T-cell (primary cell): ENCODE results near the gene TEKT3. TPM values are rescaled to one million over a fixed set of nuclear protein-coding genes. Genes with fewer than 3 reads are reported as not detected.

ENCODE experiments used
- ATAC-seq, 4 experiments: fragments of 200-7000 bp in 3 of 4; fragments of 150-1000 bp in 1 of 4; cut with Tn5 transposase; replicated peaks in 1 of 4; 1 replicate in 3 of 4; 2 replicates in 1 of 4; pipeline ENCODE4 v1.10.0; 2021; ENCODE audit warnings: moderate library complexity in 3 of 4, mild to moderate bottlenecking in 2 of 4, moderate number of reproducible peaks in 1 of 4
- CTCF ChIA-PET, 2 donors: fragments of 300-600 bp; sonication (Branson Sonifier 250); formaldehyde crosslinking; loops; one replicate each; lab custom pipeline; 2022; ENCODE audit warnings: antibody characterized with exemption in 2 of 2; lab: Charles Lee
- POLR2A ChIA-PET, 2 donors: fragments of 300-600 bp; sonication (Branson Sonifier 250); formaldehyde crosslinking; loops; one replicate each; lab custom pipeline; 2022; ENCODE audit warnings: antibody characterized with exemption in 2 of 2; lab: Charles Lee
- DNase-seq, 35 experiments: peaks; one replicate each; pipeline versions ENCODE4 v3.0.0 to v3.0.0-alpha.2; 2013 to 2023
- H3K27ac ChIP-seq: one replicate; pipeline ENCODE4 v1.5.1; 2013; ENCODE audit warnings: low read length
- H3K27me3 ChIP-seq, 2 experiments: replicated peaks in 1 of 2; 1 replicate in 1 of 2; 2 replicates in 1 of 2; pipeline versions ENCODE4 v1.6.1 to v1.7.0; 2013; ENCODE audit warnings: low read length in 1 of 2, mixed read lengths in 1 of 2; ENCODE audit not compliant: control insufficient read depth in 2 of 2, insufficient read depth in 2 of 2; ENCODE audit errors: extremely low read depth in 1 of 2
- H3K36me3 ChIP-seq, 2 donors: 1 replicate in 1 of 2; 2 replicates in 1 of 2; pipeline versions ENCODE4 v1.6.1 to v1.7.0; 2013; ENCODE audit warnings: low read length in 1 of 2; ENCODE audit not compliant: control insufficient read depth in 2 of 2, insufficient read depth in 1 of 2; ENCODE audit errors: extremely low read depth in 1 of 2
- H3K4me1 ChIP-seq, 2 experiments: 1 replicate in 1 of 2; 2 replicates in 1 of 2; pipeline versions ENCODE4 v1.6.1 to v1.7.0; 2013; ENCODE audit warnings: low read length in 2 of 2, mixed read lengths in 1 of 2; ENCODE audit not compliant: insufficient read depth in 2 of 2, control insufficient read depth in 1 of 2; ENCODE audit errors: extremely low read depth in 1 of 2
- H3K4me3 ChIP-seq, 2 donors: 1 replicate in 1 of 2; 2 replicates in 1 of 2; pipeline versions ENCODE4 v1.5.1 to v1.7.0; 2013; ENCODE audit warnings: mild to moderate bottlenecking in 2 of 2, low read length in 1 of 2, moderate library complexity in 1 of 2; ENCODE audit not compliant: control insufficient read depth in 1 of 2; ENCODE audit errors: extremely low read depth in 1 of 2
- H3K9me3 ChIP-seq: 2 replicates; pipeline ENCODE4 v1.7.0; 2013
- H3K27ac Mint-ChIP-seq, 2 donors: one replicate each; pipeline ENCODE4 v1.8.0; 2020 to 2021; ENCODE audit warnings: mild to moderate bottlenecking in 2 of 2, mixed read lengths in 2 of 2
- H3K27me3 Mint-ChIP-seq, 2 donors: one replicate each; pipeline ENCODE4 v1.8.0; 2021 to 2022; ENCODE audit warnings: mixed read lengths in 2 of 2
- H3K36me3 Mint-ChIP-seq: one replicate; pipeline ENCODE4 v1.8.0; 2021; ENCODE audit warnings: mixed read lengths
- H3K4me1 Mint-ChIP-seq, 3 donors: one replicate each; pipeline ENCODE4 v1.8.0; 2020 to 2022; ENCODE audit warnings: mixed read lengths in 3 of 3, mild to moderate bottlenecking in 1 of 3
- H3K4me3 Mint-ChIP-seq, 3 donors: one replicate each; pipeline ENCODE4 v1.8.0; 2020 to 2022; ENCODE audit warnings: mild to moderate bottlenecking in 3 of 3, mixed read lengths in 3 of 3, moderate library complexity in 3 of 3
- H3K9me3 Mint-ChIP-seq, 3 donors: one replicate each; pipeline ENCODE4 v1.8.0; 2020 to 2022; ENCODE audit warnings: mixed read lengths in 3 of 3
- WGBS: methylation state at CpG from one replicate; pipeline ENCODE4 v1.1.5; 2013; ENCODE audit warnings: missing lambda C conversion rate; ENCODE audit not compliant: insufficient coverage; 5-methylcytosine and 5-hydroxymethylcytosine counted together
- total RNA-seq, 35 experiments: library from RNA in 6 of 35; stranded (reverse) in 6 of 35; fragments of 120-200 nt in 1 of 35; gene quantifications; one replicate each; pipeline versions ENCODE4 v1.2.1 to v1.2.4 and lab custom pipeline; 2013 to 2026

Gene TEKT3
- total RNA-seq, 5 donors from 2014 or later (not counting 1 experiment from before 2014, with no cell fraction given) = 0.35 TPM; not detected in 4

DNA sequence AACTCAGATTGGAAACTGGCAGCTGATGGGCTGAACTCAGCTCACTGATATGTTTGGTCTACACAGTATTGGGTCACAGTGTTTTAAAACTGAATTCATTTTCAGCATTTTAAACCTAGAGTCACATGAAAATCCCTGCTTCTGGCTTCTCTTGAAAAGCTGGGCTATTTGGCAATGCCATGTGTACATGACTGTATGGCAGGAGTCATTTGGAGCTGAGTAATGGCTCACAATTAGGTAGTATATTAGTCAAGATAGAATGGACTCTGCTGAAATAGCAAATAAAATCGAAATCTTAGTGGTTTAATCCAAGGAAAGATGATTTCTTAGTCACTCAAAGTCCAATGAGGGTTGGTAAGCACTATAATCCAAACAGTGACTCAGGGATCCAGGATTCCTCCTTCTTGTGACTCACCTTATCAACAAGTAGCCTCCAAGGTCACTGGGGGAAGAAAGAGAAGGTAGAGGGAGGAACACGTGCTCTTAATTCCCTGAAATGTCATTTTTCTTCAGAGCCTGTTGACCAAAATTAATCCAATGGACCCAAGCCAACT lies 62.4 kb downstream of the TEKT3 start:
- Histone ChIP-seq H3K4me3 (no peak overlapping the region), H3K36me3 (no peaks in the 10 kb centered on the region), H3K27me3 (peaks cover 9 to 11% of the 10 kb centered on the region in 2 experiments), H3K4me1 (no peaks in the 10 kb centered on the region), H3K9me3 (no peaks in the 10 kb centered on the region), H3K27ac (no peak overlapping the region)
- peaks cover 7 to 14% (median 12%) of the 10 kb centered on the region in 3 donors for H3K9me3 Mint-ChIP-seq
- no peaks in the 10 kb centered on the region for H3K36me3 Mint-ChIP-seq
- POLR2A ChIA-PET = no interaction called here
- CTCF ChIA-PET = no interaction called here
- H3K4me1 Mint-ChIP-seq = no peaks in the 10 kb centered on the region
- H3K27ac Mint-ChIP-seq = no peak overlapping the region
- no peak overlapping the region for H3K4me3 Mint-ChIP-seq
- peaks cover 17 to 30% of the 10 kb centered on the region in 2 donors for H3K27me3 Mint-ChIP-seq
- ATAC-seq (no peak), DNase-seq (no peak)
- WGBS = no CpG with 5 or more reads among the region's 2 CpGs

DNA sequence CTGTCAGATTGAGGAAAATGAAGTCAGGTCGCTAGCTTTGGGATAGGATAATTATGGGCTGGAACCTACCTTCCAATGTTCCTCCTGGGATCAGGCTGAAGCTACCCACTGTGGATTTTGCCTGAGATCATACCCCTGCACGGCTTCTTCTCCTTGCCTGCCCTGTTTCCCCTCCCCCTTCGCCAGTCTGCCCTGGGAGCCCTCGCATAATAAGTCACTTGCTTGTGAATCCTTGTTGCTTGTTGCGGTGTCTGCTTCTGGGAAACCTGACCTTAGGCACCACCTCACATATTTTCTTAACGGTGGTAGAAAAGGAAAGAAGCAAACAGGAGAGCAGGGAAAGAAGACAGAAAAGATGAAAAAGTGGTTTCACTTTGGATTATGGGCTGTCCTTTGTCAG lies 63.0 kb downstream of the TEKT3 start:
- Mint-ChIP-seq H3K4me1 (no peaks in the 10 kb centered on the region), H3K27me3 (peaks cover 13 to 23% of the 10 kb centered on the region in 2 donors), H3K9me3 (peaks cover 7 to 14% (median 7%) of the 10 kb centered on the region in 3 donors), H3K27ac (no peak overlapping the region), H3K36me3 (no peaks in the 10 kb centered on the region), H3K4me3 (no peak overlapping the region)
- H3K9me3 ChIP-seq = no peaks in the 10 kb centered on the region
- WGBS = 40% methylated on average over 1 of the region's 6 CpGs
- no peaks in the 10 kb centered on the region for H3K36me3 ChIP-seq
- DNase-seq (no peak), ATAC-seq (no peak)
- POLR2A ChIA-PET = no interaction called here
- H3K27me3 ChIP-seq = peaks cover 9 to 11% of the 10 kb centered on the region in 2 experiments
- CTCF ChIA-PET = no interaction called here
- H3K4me3 ChIP-seq = no peak overlapping the region
- no peaks in the 10 kb centered on the region for H3K4me1 ChIP-seq
- no peak overlapping the region for H3K27ac ChIP-seq

DNA sequence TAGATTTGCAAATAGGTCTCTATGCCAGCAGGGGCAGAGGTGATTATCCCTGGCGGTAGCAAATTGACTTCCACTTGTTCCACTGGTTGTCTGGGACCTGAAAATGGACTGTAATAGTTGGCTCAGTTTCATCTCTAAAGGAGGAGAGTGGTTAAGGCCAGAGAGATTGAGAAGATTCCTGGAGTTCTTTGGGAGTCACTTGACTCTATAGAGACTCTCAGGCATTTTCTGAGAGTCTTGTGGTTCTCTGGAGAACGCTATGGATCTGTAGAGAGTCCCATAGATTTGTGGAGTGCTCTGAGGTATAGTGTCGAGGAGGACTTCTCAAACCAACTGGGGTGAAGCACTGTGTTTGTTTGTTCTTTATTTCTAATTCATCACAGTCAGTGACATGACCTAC lies 67.4 kb downstream of the TEKT3 start:
- no peaks in the 10 kb centered on the region for H3K4me1 Mint-ChIP-seq
- Histone ChIP-seq H3K27ac (no peak overlapping the region), H3K9me3 (no peaks in the 10 kb centered on the region), H3K27me3 (peaks cover 4 to 11% of the 10 kb centered on the region in 2 experiments), H3K36me3 (no peaks in the 10 kb centered on the region), H3K4me1 (no peaks in the 10 kb centered on the region), H3K4me3 (no peak overlapping the region)
- no peak for ATAC-seq
- no peak for DNase-seq
- peaks cover 0 to 12% (median 2%) of the 10 kb centered on the region in 3 donors for H3K9me3 Mint-ChIP-seq
- H3K36me3 Mint-ChIP-seq = no peaks in the 10 kb centered on the region
- H3K27ac Mint-ChIP-seq = no peak overlapping the region
- ChIA-PET CTCF (no interaction called here), POLR2A (no interaction called here)
- WGBS = 86% methylated on average over 1 of the region's 3 CpGs
- no peak overlapping the region for H3K4me3 Mint-ChIP-seq
- H3K27me3 Mint-ChIP-seq = peaks cover 11 to 15% of the 10 kb centered on the region in 2 donors

DNA sequence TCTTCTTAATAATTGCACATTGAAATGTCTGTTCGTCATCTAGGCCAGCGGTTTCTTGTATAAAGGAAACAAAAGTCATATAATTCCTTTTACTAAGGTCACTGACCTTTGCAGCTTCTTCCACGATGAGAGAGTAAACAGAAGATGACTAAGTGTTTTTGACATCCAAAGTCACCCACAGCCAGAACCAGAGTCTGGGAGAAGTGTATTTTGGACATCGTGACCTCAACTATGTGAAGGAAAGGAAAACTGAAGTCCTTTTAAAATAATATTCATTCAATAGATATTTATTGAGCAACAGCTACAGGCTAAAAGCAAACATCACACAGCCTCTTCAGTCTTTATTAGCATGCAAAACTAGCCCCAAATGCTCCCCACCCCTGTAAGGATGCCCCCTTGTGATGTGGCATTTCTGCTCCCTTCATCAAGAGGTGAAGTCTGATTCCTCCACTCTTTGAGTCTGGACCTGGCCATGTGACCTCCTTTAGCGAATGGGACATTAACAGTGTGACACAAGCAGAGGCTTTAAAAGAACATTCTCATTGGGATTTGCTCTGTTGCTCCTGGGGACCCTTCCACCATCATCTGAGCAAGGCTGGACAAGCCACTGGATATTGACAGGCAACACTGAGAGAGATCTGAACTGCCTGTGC lies 68.1 kb downstream of the TEKT3 start:
- Mint-ChIP-seq H3K27me3 (peaks cover 6 to 11% of the 10 kb centered on the region in 2 donors), H3K4me3 (no peak overlapping the region), H3K27ac (no peak overlapping the region), H3K4me1 (no peaks in the 10 kb centered on the region), H3K36me3 (no peaks in the 10 kb centered on the region), H3K9me3 (peaks cover 0 to 12% (median 2%) of the 10 kb centered on the region in 3 donors)
- no peak overlapping the region for H3K27ac ChIP-seq
- no peak for ATAC-seq
- no peaks in the 10 kb centered on the region for H3K9me3 ChIP-seq
- CTCF ChIA-PET = no interaction called here
- no CpG with 5 or more reads among the region's 5 CpGs for WGBS
- H3K4me1 ChIP-seq = no peaks in the 10 kb centered on the region
- POLR2A ChIA-PET = no interaction called here
- H3K36me3 ChIP-seq = no peaks in the 10 kb centered on the region
- no peak overlapping the region for H3K4me3 ChIP-seq
- DNase-seq = no peak
- peaks cover 0 to 15% of the 10 kb centered on the region in 2 experiments for H3K27me3 ChIP-seq

DNA sequence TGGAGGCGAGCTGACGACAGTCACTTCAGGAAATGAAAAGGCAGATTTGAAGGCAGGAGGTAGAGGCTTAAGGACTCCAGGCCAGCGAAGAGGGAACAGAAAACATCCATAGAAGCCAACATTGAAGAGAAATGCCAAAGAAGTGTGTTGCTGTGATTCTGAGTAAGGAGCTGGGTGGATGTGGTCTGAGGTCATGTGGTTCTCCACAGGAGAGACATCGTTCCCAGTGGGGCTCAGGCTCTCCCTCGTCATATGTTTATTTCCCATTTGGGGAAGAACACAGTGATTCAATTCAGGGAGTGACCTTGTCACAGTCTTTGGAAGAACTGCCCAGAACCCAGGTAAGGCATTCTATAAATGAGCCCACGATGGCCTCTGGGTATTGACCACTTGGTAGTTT lies 69.7 kb downstream of the TEKT3 start:
- Mint-ChIP-seq H3K27me3 (peaks cover 15 to 24% of the 10 kb centered on the region in 2 donors), H3K4me1 (no peaks in the 10 kb centered on the region), H3K9me3 (peaks cover 0 to 12% (median 2%) of the 10 kb centered on the region in 3 donors), H3K36me3 (no peaks in the 10 kb centered on the region), H3K27ac (no peak overlapping the region), H3K4me3 (no peak overlapping the region)
- no peak overlapping the region for H3K27ac ChIP-seq
- ChIA-PET CTCF (no interaction called here), POLR2A (no interaction called here)
- DNase-seq (no peak), ATAC-seq (no peak)
- no peaks in the 10 kb centered on the region for H3K4me1 ChIP-seq
- H3K9me3 ChIP-seq = no peaks in the 10 kb centered on the region
- H3K4me3 ChIP-seq = no peak overlapping the region
- WGBS = 91% methylated on average over 6 of the region's 6 CpGs
- no peaks in the 10 kb centered on the region for H3K36me3 ChIP-seq
- peaks cover 0 to 12% of the 10 kb centered on the region in 2 experiments for H3K27me3 ChIP-seq

DNA sequence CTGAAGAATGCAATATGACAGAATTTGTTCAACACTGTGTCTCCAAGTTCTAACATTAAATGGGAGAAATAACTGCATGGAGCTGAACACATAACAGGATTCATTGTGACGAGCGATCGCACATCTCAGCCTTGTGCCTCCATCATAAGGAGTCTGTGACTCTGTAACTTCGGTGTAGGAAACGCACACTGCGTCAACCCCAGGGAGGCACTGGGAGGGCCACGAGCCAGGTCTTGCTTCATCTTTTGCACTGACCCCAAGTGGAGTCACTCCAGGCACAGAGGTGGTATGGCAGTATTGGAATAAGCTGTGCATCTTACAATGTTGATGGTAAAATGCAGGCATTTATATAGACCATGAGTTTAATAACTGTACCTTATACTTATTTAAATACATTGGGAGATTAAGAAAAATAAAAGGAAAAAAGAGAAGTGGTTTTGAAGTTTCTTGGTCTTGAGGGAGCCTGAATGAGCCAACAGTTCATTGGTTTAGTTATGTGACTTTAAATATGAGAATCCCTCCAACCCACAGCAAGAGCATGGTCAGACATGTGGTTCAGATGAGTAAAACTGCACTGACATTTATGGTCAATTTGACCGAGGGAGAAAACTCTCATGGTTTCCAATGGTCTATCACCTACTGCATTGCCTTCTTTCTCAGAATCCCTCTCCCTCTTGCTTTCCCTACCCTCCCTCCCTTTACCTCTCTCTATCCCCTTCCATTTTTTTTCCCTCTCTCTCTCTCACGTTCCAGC lies 70.6 kb downstream of the TEKT3 start:
- H3K27me3 ChIP-seq = peaks cover 0 to 17% of the 10 kb centered on the region in 2 experiments
- ATAC-seq (no peak), DNase-seq (no peak)
- H3K27ac ChIP-seq = no peak overlapping the region
- H3K9me3 Mint-ChIP-seq = peaks cover 0 to 8% (median 2%) of the 10 kb centered on the region in 3 donors
- no peak overlapping the region for H3K4me3 Mint-ChIP-seq
- H3K36me3 Mint-ChIP-seq = no peaks in the 10 kb centered on the region
- H3K4me3 ChIP-seq = no peak overlapping the region
- H3K36me3 ChIP-seq = no peaks in the 10 kb centered on the region
- no peaks in the 10 kb centered on the region for H3K9me3 ChIP-seq
- peaks cover 15 to 26% of the 10 kb centered on the region in 2 donors for H3K27me3 Mint-ChIP-seq
- ChIA-PET CTCF (no interaction called here), POLR2A (no interaction called here)
- H3K4me1 ChIP-seq = no peaks in the 10 kb centered on the region
- 90% methylated on average over 5 of the region's 9 CpGs for WGBS
- H3K27ac Mint-ChIP-seq = no peak overlapping the region
- H3K4me1 Mint-ChIP-seq = no peaks in the 10 kb centered on the region
